ENCODE data around the gene NCK2.

The NCK2 gene

GRCh38 chr2:105783151-105783738 is 38.5 kb downstream of the NCK2 start:
- Histone ChIP-seq H3K36me3 (ENCODE audit: insufficient read depth, insufficient read length, low read length) (peaks cover 27% of the 10 kb centered on the region), H3K9me3 (ENCODE audit: insufficient read depth, low read length) (no peaks in the 10 kb centered on the region), H3K27me3 (ENCODE audit: insufficient read depth, insufficient read length) (no peaks in the 10 kb centered on the region), H3K4me3 (ENCODE audit: insufficient read length, low read depth) (no peak overlapping the region), H3K4me1 (ENCODE audit: insufficient read depth, insufficient read length) (no peaks in the 10 kb centered on the region), H3K9ac (ENCODE audit: insufficient read length, low read depth) (no peak overlapping the region)
- no peak for TF ChIP-seq YY1 (IDR thresholded peaks at IDR 0.05; ENCODE audit: insufficient read depth, insufficient read length)
- no peak for TF ChIP-seq ZNF274 (IDR thresholded peaks at IDR 0.05; ENCODE audit: low read depth, low read length)
- TF ChIP-seq SUZ12 (IDR thresholded peaks at IDR 0.05; ENCODE audit: extremely low read depth, insufficient read depth, insufficient read length): no peak
- no peak for DNase-seq (ENCODE audit: low read depth, low spot score)

- no peak overlapping the region for H3K9ac ChIP-seq (ENCODE audit: insufficient read length, low read depth)
Measured at GRCh38 chr2:105783972-105784371, 39.3 kb downstream of the NCK2 start.

GRCh38 chr2:105784589-105784988 is 39.9 kb downstream of the NCK2 start:
- H3K27me3 ChIP-seq (ENCODE audit: insufficient read depth, insufficient read length): no peaks in the 10 kb centered on the region
- no peak overlapping the region for H3K9ac ChIP-seq (ENCODE audit: insufficient read length, low read depth)
- TF ChIP-seq SUZ12 (IDR thresholded peaks at IDR 0.05; ENCODE audit: extremely low read depth, insufficient read depth, insufficient read length): no peak
- no peak for TF ChIP-seq ZNF274 (IDR thresholded peaks at IDR 0.05; ENCODE audit: low read depth, low read length)
- no peak for TF ChIP-seq YY1 (IDR thresholded peaks at IDR 0.05; ENCODE audit: insufficient read depth, insufficient read length)
- no peak overlapping the region for H3K4me3 ChIP-seq (ENCODE audit: insufficient read length, low read depth)
- no peaks in the 10 kb centered on the region for H3K9me3 ChIP-seq (ENCODE audit: insufficient read depth, low read length)
- no peak for DNase-seq (ENCODE audit: low read depth, low spot score)
- H3K36me3 ChIP-seq (ENCODE audit: insufficient read depth, insufficient read length, low read length): peaks cover 25% of the 10 kb centered on the region
- H3K4me1 ChIP-seq (ENCODE audit: insufficient read depth, insufficient read length): no peaks in the 10 kb centered on the region

More at GRCh38 chr2:105783972-105784371, 39.3 kb downstream of the NCK2 start:
- peaks cover 25% of the 10 kb centered on the region for H3K36me3 ChIP-seq (ENCODE audit: insufficient read depth, insufficient read length, low read length)
- no peaks in the 10 kb centered on the region for H3K4me1 ChIP-seq (ENCODE audit: insufficient read depth, insufficient read length)
- no peaks in the 10 kb centered on the region for H3K27me3 ChIP-seq (ENCODE audit: insufficient read depth, insufficient read length)
- no peak overlapping the region for H3K4me3 ChIP-seq (ENCODE audit: insufficient read length, low read depth)
- DNase-seq (ENCODE audit: low read depth, low spot score): no peak
- no peaks in the 10 kb centered on the region for H3K9me3 ChIP-seq (ENCODE audit: insufficient read depth, low read length)
- no peak for TF ChIP-seq YY1 (IDR thresholded peaks at IDR 0.05; ENCODE audit: insufficient read depth, insufficient read length)
- no peak for TF ChIP-seq ZNF274 (IDR thresholded peaks at IDR 0.05; ENCODE audit: low read depth, low read length)
- no peak for TF ChIP-seq SUZ12 (IDR thresholded peaks at IDR 0.05; ENCODE audit: extremely low read depth, insufficient read depth, insufficient read length)

GRCh38 chr2:105785095-105785847 is 40.6 kb downstream of the NCK2 start:
- DNase-seq (ENCODE audit: low read depth, low spot score): no peak
- H3K4me1 ChIP-seq (ENCODE audit: insufficient read depth, insufficient read length): no peaks in the 10 kb centered on the region
- H3K9me3 ChIP-seq (ENCODE audit: insufficient read depth, low read length): no peaks in the 10 kb centered on the region
- TF ChIP-seq ZNF274 (IDR thresholded peaks at IDR 0.05; ENCODE audit: low read depth, low read length) (no peak), SUZ12 (IDR thresholded peaks at IDR 0.05; ENCODE audit: extremely low read depth, insufficient read depth, insufficient read length) (no peak), YY1 (IDR thresholded peaks at IDR 0.05; ENCODE audit: insufficient read depth, insufficient read length) (no peak)
- no peak overlapping the region for H3K9ac ChIP-seq (ENCODE audit: insufficient read length, low read depth)
- peaks cover 25% of the 10 kb centered on the region for H3K36me3 ChIP-seq (ENCODE audit: insufficient read depth, insufficient read length, low read length)
- no peaks in the 10 kb centered on the region for H3K27me3 ChIP-seq (ENCODE audit: insufficient read depth, insufficient read length)
- H3K4me3 ChIP-seq (ENCODE audit: insufficient read length, low read depth): no peak overlapping the region

GRCh38 chr2:105786231-105787230 is 41.8 kb downstream of the NCK2 start:
- Histone ChIP-seq H3K36me3 (ENCODE audit: insufficient read depth, insufficient read length, low read length) (peaks cover 29% of the 10 kb centered on the region), H3K9me3 (ENCODE audit: insufficient read depth, low read length) (no peaks in the 10 kb centered on the region), H3K4me3 (ENCODE audit: insufficient read length, low read depth) (no peak overlapping the region), H3K27me3 (ENCODE audit: insufficient read depth, insufficient read length) (no peaks in the 10 kb centered on the region), H3K9ac (ENCODE audit: insufficient read length, low read depth) (no peak overlapping the region), H3K4me1 (ENCODE audit: insufficient read depth, insufficient read length) (no peaks in the 10 kb centered on the region)
- no peak for TF ChIP-seq SUZ12 (IDR thresholded peaks at IDR 0.05; ENCODE audit: extremely low read depth, insufficient read depth, insufficient read length)
- no peak for TF ChIP-seq ZNF274 (IDR thresholded peaks at IDR 0.05; ENCODE audit: low read depth, low read length)
- no peak for TF ChIP-seq YY1 (IDR thresholded peaks at IDR 0.05; ENCODE audit: insufficient read depth, insufficient read length)
- no peak for DNase-seq (ENCODE audit: low read depth, low spot score)

- no peak overlapping the region for H3K4me3 ChIP-seq (ENCODE audit: insufficient read length, low read depth)
- no peak for TF ChIP-seq ZNF274 (IDR thresholded peaks at IDR 0.05; ENCODE audit: low read depth, low read length)
- TF ChIP-seq SUZ12 (IDR thresholded peaks at IDR 0.05; ENCODE audit: extremely low read depth, insufficient read depth, insufficient read length): no peak
- no peak for TF ChIP-seq YY1 (IDR thresholded peaks at IDR 0.05; ENCODE audit: insufficient read depth, insufficient read length)
- no peaks in the 10 kb centered on the region for H3K9me3 ChIP-seq (ENCODE audit: insufficient read depth, low read length)
- no peak for DNase-seq (ENCODE audit: low read depth, low spot score)
- H3K27me3 ChIP-seq (ENCODE audit: insufficient read depth, insufficient read length): no peaks in the 10 kb centered on the region
- H3K9ac ChIP-seq (ENCODE audit: insufficient read length, low read depth): no peak overlapping the region
- no peaks in the 10 kb centered on the region for H3K4me1 ChIP-seq (ENCODE audit: insufficient read depth, insufficient read length)
- H3K36me3 ChIP-seq (ENCODE audit: insufficient read depth, insufficient read length, low read length): peaks cover 27% of the 10 kb centered on the region
Measured at GRCh38 chr2:105787376-105788318, 42.9 kb downstream of the NCK2 start.
